HG02588 (cell line): ENCODE measurements around the gene ZC3H4.
"Not testable (repeated sequence)": the region's sequence is repeated elsewhere in the genome, so short reads cannot be mapped to it uniquely, and the experiment has no call there.

ENCODE experiments used
- ATAC-seq: cut with Tn5 transposase; IDR thresholded peaks from one replicate; pipeline ENCODE4 v1.9.1; 2021; ENCODE audit warnings: mild to moderate bottlenecking, moderate library complexity; ENCODE audit not compliant: unreplicated experiment

ZC3H4 gene

DNA sequence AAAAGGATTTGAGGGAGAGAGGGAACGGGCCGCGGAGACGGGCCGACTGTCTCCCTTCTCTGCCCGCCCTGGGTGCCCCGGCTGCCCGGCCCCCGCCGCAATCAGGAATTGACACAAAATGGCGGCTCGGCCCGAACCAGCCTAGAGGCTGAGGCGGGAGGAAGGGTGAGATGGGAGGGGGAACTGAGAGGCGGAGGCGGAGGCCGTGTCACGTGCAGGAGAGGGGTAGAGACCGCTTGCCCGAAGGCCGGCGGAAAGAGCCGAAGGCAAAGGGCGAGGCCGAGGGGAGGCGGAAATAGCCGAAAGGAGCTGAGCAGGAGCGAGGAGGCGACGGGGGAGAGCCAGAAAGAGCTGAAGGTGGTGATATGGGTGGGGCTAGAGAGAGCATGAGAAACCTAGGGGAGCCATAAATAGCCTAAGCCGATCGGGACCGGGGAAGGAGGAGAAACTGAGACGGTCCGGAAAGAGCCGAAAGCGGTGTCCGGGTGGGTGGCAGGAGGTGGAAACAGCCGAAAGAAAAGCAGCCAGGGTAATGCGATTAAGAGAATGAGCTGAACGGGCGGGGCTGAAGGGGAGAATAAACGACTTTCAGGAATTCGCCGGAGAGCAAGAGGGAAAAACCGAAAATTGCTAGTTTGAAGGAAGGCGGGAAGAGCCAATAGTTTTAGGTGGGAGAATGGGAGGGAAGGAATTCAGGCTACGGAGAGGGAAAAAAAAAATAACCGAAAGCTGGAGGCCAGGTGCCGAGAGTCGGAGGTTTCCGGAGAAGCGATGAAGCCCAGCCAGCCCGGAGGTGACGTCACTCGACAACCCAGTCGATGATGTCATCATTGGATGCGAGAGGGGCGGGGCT lies at the start of gene ZC3H4:
Gene ZC3H4 (minus strand): TSS at position 780 of the 853 bp plus-strand sequence. CDS start 1,192 bp downstream, outside the sequence.
- ATAC-seq = peak; percentile 71

GRCh38 chr19:47161876-47162489 lies 48.4 kb upstream of the ZC3H4 start:
- ATAC-seq = no peak

DNA sequence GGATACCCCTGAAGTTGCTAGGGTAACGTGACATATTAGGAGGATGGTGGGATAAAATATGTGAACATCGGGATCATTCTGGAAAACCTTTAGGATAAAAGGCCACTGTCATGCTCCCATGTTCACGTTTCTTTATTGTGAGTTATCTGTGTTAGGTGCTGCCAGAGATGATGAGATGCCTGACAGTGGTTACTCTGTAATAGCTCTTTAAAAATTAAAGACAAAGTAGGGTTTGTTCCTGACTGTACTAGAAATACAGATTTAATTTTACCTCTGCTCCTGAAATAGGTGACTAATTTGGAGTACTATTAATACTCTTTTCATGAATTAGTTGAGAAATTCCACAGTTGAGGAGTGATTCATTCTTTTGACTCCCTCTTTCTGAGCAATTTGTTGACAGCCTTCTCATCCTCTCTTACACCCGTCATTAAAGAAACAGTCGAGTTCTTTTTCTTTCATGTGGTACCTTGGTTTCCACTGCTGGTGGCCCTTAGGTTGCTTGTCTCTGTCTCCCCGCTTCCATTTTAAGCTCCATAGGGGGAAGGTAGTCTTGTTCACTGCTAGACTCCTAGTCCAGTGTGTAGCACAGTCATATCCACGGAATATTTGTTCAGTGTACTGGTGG lies 45.4 kb upstream of the ZC3H4 start:
- ATAC-seq = no peak

DNA sequence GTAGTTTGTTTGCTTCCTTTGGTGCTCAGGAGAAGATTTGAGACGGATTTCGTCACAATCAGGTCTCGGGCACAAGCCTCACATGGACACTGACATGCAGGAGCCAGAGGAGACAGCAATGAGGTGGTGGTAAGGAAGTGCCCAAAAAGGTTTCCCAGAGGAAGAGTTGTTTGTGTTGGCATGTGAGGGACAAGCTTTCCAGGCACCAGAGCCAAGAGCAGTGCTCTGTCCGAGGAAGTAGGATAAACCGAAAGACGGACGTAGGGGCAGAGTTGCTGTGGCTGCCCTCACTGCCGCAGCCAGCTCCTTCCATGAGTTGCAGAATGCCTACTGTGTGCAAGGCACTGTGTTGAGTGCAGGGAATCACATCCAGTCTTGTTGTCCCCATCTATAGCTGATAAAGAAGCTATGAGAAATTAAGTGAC lies 44.8 kb upstream of the ZC3H4 start:
- no peak for ATAC-seq

- no peak for ATAC-seq
Observed at GRCh38 chr19:47157431-47158321, 44.1 kb upstream of the ZC3H4 start.

GRCh38 chr19:47156861-47157430 lies 43.4 kb upstream of the ZC3H4 start:
- no peak for ATAC-seq

- ATAC-seq = no peak
Observed at GRCh38 chr19:47155148-47155547, 41.6 kb upstream of the ZC3H4 start.

DNA sequence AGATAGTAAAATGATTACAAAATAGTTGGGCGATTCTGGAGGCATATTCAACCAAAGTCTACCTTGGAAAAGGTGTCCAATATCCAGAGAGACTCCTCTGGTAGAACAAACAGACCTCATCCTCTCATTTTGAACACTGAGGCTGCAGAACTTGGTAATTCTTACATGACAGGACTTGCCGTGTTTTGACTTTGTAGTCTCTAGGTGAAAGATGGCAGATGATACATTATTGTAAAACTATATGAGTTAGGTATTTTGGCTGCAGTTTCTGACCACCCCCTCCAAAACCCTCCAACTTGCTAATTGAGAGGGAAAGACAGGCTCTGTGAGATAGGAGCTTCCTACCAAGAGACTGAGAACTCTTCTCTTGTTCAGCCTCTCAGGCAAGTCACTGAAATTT lies 39.7 kb upstream of the ZC3H4 start:
- no peak for ATAC-seq

DNA sequence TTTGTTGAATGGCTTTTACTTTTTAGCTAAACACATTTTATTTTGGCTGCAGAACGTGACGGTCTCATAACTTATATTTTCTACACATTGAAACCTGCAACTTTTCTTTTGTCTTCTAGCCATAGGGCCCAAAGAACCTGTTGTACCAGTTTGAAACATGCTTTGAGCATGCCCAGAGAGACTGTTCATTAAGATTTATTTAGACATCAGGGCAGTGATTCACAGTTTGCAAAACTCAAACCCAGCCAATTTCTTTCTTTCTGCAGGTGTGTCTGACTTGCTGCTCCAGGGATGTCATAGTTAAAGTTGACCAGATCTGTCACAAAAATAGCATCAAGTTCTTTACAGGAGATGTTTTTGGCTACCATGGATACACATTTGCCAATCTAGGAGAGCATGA lies 39.1 kb upstream of the ZC3H4 start:
- no peak for ATAC-seq

GRCh38 chr19:47152205-47152604 lies 38.6 kb upstream of the ZC3H4 start:
- no peak for ATAC-seq

DNA sequence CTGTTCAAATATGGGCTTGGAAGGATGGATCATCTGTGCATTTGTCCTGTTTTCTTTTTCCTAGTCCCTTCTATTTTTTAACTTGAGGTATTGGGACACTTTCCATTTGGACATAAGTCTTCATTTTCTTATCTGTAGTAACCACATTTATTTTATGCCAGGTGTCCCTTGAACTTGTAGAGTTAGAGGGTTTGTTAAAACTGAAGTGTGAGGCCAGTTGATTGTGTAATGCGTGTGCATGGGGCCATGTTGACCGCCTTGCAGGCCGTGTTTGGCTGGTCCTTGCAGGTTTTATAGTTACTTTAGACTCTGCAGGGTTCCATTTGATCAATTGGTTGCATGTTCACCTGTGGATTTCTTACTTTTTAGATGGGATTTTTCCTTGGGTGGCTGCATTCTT lies 38.1 kb upstream of the ZC3H4 start:
- no peak for ATAC-seq

DNA sequence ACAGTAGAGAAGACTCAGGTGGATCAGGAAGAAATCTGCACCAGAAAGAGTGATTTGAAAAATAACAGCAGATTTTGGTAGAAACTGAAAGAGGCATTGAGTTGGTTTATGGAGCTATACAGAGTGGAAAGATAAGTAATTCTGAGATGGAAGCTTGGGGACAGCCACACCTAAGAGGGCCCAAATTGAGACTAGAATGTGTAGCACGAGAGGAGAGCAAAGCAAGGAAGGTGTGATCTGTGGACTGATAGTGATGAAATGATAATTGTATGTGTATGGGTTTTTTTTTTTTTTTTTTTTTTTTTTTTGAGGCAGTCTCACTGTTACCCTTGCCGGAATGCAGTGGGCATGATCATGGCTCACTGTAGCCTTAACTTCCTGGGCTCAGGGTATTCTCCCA lies 33.3 kb upstream of the ZC3H4 start:
- no peak for ATAC-seq

DNA sequence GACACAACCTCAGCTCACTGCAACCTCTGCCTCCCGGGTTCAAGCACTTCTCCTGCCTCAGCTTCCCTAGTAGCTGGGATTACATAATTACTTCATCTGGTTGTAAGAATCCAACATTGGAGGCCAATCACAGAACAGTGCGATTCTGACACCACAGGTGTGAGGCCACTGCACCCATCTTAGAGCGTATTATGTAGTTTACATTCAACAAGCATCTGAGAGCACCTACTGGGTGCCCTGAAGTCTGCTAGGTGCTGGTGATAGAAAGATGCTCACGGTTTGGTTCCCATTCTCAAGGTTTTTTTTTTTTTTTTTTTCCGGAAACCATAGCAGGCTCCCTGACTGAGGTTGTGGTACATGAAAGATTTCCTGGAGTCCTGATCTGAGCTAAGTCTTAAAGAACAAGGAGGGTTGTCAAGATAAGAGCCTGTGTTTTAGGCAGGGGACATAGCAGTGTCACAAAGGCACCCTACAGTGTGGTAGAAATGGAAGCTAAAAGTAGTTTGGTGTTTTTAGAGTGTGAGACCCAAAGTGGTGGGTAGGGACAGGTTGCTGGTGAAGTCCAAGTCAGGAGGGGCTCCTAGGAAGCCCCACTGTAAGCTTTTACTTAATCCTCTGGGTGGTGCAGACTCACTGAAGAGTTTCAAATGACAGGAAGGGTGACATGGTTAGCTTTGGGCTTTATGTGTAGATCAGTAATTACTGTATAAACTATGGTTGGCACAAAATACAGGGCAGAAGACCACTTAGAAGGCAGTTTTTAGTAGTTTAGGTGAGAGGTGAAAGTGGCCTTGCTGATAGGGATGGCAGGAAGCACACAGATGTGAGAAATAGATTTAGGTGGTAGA lies 32.3 kb upstream of the ZC3H4 start:
- no peak for ATAC-seq

GRCh38 chr19:47144630-47145029 lies 31.1 kb upstream of the ZC3H4 start:
- no peak for ATAC-seq

- no peak for ATAC-seq
Observed at GRCh38 chr19:47143322-47144073, 29.9 kb upstream of the ZC3H4 start.

GRCh38 chr19:47142779-47143178 lies 29.2 kb upstream of the ZC3H4 start:
- no peak for ATAC-seq

GRCh38 chr19:47141695-47142094 lies 28.1 kb upstream of the ZC3H4 start:
- no peak for ATAC-seq

DNA sequence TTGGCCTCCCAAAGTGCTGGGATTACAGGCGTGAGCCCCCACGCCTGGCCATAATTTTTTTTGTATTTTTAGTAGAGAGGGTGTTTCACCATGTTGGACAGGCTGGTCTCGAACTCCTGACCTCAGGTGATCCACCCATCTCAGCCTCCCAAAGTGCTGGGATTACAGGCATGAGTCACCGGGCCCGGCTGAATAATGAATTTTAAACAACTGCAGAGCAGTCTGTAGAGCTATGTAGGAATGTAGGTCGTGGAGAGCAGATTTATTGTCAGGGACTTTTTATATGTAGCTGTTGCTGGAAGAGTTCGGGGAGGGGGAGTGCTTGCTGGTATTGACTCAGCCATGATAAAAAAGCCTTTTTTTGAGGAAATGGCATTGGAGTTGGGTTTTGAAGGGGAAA lies 27.7 kb upstream of the ZC3H4 start:
- ATAC-seq = not testable (repeated sequence)

- no peak for ATAC-seq
Observed at GRCh38 chr19:47135156-47135555, 21.6 kb upstream of the ZC3H4 start.
